Stimulated activated naive CD4-positive, alpha-beta T cell (primary cell): ENCODE data around the gene TTLL10.
A peak's percentile ranks its signal among the peaks of the same experiment; 100 is the strongest.

Experiments
- DNase-seq, 6 experiments: peaks; one replicate each; lab custom pipeline; 2025; lab: John Stamatoyannopoulos, UW

TTLL10 gene, protein sequence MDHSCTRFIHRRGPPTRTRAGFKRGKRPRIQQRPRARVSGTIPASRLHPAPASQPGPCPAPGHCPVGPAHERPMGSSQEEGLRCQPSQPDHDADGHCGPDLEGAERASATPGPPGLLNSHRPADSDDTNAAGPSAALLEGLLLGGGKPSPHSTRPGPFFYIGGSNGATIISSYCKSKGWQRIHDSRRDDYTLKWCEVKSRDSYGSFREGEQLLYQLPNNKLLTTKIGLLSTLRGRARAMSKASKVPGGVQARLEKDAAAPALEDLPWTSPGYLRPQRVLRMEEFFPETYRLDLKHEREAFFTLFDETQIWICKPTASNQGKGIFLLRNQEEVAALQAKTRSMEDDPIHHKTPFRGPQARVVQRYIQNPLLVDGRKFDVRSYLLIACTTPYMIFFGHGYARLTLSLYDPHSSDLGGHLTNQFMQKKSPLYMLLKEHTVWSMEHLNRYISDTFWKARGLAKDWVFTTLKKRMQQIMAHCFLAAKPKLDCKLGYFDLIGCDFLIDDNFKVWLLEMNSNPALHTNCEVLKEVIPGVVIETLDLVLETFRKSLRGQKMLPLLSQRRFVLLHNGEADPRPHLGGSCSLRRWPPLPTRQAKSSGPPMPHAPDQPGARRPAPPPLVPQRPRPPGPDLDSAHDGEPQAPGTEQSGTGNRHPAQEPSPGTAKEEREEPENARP

DNA sequence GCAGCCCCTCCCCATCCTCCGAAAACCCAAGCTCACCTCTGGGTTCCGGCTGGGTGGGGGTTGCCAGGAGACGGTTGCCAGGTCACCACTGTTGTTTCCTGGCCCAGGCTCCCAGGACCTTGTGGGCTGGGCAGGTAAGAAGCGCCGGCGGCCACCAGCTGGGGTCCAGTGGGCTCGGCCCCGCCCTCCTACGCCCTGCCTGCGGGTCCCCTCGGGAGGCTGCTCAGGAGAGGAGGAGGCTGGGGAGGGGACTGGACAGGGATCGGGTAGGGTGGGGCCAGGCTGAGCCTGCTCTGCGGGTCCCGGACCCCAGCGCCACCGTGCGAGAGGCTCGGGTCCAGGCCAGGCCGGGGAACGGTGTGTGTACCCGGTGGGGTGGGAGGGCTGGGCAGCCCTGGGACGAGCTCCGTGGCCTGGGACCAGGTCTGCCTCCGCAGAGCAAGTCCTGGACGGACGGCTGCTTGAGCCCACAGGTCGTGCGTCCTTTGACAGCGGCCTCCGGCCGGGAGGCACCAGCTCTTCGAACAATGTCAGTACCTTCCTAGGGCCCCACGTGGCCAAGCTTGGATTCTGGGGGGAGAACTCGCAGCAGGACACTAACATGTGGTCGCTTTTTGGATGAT lies at the start of gene TTLL10:
Gene TTLL10, plus strand, starts transcription at position 88 of the 623 bp plus-strand sequence. CDS start 5,336 bp downstream, outside the sequence.
- peak in 4 of 6 experiments; percentile 15 to 53 (median 24) for DNase-seq

DNA sequence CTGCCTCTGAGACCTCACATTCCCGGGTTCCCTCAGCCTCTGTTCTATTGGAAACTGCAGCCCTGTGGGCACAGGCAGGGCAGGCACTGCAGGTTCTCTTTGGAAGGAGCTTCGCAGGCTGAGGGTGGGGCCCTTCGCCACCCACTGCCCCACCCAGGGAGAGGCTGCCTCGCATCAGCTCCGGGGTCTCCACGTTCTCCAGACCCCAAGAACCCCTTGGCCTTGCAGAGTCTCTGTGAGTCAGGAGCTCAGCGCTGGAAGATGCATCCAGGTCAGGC lies 49.2 kb upstream of the TTLL10 start:
- no peak for DNase-seq

DNA sequence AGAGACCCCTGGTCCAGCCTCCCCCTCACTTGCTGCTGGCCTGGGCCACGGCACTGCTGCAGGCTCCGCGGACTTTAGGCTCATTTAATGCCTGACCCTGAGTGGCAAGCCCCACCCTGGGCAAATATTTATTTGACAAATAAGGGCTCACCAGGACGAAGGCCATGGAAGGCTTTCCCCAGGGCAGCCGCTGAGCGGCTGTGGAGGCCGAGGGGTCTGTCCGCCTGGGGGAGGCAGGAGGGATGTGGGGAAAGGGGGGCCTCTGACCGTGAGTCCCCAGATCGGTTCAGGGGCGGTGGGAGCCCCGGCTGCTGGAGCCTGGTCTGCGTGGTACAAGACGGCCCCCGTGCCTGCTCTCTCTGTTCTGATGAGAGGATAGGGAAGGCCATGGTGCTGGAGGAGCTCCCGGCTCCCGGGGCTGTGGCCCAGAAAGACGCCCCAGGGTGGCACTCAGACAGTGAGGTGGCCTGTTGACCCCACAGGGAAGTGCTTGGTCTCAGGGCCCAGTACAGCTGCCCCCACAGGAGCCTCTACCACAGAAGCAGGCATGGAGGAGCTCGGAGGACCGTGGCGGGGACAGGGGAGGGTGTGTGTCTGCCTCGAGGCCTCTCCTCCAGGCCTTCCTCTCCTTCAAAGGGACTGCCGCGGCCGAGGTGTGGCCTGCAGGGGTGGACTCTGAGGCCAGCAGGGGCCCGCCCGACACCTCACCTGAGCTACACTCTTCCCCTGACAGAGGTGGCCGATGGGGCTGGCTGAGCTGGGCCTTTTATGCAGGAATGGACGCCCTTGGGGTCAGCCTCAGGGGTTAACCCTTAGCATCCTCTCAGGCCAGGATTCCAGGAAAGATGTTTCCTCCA lies 48.7 kb upstream of the TTLL10 start:
- DNase-seq: no peak

DNA sequence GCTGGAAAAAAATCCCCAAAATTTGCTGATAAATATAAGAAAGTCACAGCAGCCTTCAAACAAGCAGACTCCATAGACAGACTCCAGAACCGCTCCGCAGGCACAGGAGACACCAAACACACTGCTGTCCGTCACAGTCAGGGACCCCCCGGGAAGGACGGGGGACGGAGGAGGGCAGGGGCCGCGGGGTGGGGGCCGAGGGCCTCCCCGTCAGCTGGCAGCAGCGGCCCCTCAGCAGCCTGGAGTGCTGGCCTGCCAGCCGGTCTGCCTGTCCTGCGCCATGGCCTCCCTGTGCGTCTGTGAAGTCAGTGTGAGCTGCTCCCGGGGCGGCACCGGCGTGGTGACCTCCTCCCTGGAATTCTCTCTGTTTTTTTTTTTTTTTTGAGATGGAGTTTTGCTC lies 47.7 kb upstream of the TTLL10 start:
- no peak for DNase-seq

DNA sequence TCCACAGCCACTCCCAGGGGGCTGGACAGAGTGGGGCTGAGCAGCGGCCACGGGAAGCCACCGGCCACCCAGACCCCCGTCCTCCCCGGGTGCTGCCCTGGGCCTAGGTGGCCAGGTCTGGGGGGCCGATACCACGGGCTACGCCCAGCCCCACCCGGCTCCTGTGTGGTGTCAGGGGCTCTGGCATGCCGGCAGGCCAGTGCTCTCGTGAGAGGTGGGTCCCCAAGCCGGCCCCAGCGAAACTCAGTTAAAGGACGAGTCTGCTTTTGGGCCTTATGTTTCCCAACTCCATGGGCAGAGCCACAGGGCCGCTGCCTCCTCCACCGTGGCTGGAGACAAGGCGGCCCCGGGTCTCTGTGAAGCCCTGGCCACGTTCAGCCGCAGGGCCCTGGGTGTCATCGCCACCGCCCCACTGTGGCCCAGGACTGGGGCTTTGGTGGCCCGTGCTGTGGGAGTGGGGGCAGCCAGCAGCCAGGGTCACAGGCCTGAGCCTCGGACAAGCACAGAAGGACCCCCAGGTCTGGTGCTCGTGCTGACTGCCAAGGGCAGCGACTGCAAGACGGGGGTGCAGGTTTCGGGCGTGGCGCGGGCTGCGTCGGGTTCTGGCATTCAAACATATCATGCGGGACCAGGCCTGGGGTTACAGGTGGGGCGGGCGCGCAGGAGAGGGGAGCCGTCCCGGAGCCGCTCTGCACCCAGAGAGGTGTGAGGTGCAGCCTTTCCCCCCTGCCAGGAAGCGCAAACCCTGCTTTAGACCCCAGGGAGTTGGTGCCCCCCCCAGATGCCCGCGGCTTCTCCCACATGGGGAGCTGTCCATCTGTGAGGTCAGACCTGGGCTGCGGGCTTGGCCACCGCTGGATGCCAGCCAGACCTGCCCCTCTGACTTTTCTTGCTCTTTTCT lies 45.9 kb upstream of the TTLL10 start:
- no peak for DNase-seq

DNA sequence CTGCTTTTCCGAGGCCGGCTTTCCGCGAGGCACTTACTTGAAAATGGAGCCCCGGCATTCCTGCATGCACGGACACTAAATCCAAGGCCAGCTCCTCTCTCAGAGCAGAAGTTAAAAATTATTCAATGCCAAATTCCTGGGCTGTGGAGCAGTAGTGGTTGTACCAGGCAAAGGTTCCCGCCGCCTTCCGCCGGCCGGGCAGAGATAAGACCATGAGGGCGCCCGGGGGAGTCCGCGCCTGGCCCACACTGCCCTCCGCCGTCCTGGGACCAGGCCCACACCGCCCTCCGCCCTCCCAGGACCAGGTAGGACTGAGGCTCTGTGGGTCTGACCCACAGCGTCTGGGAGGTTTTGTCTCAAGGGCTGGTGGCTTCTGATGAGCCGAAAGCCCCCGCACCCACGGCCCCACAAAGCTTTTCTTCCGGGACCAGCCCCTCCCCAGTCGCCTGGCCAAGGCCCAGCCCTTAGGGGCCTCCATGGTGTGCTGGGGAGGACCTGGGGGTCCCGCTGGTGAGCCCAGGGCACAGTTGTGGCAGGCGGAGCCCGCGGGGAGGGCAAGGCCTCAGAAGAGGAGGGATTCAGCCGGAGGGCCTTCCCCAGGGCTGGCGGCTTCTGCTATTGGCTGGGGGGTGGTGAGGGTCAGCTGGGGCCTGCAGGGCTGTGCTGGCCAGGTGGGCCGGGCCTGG lies 45.1 kb upstream of the TTLL10 start:
- no peak for DNase-seq

DNA sequence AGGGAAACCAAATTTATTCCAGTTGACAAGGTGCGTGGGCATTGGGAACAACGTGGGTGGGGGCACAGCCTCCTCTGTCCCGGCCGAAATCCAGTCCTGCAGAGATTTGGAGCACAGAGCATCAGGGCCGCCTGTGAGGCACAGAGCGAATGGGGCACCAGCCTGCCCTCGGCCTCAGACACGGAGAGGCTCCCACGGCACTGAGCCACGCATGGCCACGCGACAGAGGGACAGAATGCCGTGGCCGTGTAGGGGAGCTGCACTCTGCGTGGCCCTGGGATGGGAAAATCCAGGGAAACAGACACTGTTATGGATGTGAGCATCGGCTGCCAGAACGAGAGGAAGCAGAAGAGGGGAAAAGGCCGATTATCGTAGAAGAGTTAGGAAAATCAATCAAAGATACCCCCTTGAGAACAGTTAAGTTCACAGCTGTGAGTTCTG lies 44.3 kb upstream of the TTLL10 start:
- DNase-seq: no peak

DNA sequence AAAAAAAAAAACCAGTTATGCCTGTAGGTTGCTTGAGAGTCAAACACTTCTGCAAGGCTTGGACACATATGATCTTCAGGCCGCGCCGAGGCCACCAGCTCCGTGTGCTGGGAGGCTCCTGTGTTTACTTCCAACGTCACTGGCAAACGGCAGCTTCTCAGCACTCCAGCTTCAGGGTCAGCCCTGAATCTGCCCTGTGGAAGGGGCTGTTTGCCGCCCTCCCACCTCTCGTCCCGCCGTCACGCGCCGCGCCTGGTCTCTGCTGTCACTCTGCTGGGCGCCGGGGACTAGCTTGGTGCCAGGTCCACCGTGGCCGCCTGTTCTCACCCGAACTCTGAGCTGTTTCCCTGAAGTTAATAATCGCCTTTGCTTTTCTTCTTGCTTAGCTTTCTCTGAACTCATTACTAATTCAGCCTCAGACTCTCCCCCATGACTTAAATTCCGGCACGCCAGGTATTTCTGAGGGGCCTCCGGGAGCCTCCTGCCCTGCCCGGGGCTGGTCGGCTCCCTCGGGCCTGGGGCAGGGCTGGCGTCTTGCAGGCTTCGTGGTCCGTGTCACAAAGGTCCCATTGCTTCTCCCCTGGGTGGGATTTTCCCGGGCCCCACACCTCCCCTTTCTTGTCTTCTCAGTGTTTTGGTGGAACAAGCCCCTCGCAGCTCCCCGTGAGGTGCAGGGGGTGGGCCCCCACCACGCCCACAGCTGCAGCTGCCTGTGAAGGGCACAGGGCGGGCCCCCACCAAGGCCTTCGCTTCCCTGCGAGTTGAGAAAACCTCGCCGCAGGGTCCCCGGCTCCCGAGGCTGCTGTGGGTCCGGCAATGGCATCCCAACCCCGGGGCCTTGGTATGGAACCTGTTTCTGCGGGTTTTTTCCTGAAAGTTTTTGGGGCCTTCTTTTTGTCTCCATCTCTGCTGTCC lies 43.2 kb upstream of the TTLL10 start:
- no peak for DNase-seq

DNA sequence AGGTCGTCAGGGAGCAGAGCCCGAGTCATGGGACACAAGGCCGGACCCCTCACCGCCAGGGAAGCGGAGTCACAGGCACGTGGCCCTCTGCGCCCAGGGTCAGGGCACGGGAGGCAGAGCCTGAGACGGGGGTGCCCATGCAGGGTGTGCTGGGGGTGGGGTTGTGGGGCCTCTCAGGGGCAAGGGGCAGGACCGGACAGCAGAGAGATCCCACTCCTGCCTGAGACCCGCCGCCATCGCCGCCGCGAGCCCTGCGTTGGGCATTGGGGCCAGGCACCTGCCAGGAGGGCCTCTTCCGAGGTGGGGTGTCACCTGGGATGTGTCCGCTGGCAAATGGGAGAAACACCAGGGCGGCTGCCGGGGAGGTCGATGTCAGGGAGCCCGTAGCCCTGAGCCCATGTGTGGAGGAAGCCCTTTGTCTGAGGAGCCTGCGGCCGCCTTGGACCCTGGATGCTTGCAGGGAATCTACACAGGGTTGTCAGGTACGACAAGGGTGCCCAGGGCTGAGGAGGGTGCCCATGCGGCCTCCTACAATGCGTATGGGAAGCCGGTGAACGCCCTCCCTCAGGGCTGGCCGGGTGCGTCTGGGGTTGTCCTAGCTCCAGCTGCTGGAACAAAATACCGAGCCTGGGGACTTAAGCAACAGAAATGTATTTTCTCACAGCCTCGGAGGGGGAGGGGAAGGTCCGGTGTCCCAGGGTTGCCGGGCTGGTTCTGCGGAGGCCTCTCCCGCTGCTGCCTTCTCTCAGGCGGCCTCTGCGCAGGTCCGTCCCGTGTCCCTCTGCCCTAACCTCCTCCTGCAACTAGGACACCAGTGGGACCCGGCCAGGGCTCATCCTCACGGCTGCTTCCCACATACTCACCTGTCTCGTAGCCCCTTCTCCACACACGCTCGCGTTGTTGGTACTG lies 41.4 kb upstream of the TTLL10 start:
- DNase-seq: no peak

DNA sequence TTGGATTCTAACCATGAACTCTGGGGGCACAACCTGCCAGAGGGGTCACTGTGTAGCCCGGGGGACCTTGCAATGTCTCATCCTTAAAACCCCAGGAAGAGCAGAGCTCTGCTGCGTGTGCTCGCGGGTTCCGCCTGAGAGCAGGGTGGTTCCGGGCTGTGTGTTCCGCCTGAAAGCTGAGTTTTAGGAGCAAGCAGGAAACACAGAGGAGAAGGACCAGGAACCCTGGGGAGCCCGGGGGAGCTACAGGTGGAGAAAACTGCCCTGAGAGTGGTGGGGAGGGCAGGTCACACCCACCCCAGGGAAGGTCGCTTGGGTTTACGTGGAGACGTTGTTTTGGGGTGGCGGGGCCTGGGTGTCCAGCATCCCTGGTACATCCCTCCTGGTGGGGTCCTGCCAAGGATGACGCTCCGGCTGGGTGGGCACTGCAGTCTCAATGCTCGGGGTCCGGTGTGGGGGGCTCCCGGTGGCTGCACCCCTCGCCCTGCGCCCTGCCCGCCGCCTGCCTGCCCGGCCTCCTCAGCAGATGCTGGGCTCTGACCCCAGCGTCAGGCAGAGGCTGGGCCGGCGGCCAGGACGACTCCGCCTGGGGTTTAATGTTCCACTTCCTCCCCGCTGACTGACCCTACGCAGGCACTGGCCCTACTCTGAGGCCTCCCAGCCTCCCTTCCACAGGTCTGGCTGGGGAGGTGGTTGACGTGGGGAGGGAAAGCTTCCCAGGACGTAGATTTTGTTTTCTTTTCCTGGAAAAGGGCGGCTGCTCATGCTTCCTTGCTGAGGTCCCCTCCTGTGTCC lies 40.5 kb upstream of the TTLL10 start:
- no peak for DNase-seq

DNA sequence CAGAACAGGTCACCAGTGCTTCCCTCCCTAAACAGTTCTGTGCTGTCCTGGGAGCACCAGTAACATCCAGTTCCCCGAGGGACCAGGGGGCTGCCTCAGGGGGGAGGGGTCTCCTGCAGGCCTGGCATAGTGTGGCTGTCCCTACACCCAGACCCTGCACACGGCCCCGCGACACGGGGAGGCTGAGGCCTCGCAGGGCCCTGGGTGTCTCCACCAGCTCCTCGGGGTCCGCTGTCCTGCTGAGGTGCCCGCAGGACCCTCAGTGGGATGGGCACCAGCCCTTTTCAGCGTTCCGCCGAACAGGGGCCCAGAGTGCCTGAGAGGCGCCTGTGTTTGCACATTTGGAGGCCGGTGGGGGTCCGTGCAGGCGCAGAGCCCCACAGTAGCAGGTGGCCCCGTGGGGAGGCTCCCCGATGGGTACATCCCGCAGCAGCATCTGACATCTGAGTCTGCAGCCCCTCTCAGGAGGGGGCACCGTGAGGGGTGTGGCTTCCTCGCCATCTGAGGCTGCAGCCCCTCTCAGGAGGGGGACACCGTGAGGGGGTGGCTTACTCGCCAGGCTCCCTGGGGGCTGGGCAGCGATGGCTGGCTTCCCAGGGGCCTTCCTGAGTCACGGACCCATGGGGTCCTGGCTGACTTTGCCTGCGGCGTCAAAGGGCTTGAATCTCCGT lies 39.2 kb upstream of the TTLL10 start:
- no peak for DNase-seq

DNA sequence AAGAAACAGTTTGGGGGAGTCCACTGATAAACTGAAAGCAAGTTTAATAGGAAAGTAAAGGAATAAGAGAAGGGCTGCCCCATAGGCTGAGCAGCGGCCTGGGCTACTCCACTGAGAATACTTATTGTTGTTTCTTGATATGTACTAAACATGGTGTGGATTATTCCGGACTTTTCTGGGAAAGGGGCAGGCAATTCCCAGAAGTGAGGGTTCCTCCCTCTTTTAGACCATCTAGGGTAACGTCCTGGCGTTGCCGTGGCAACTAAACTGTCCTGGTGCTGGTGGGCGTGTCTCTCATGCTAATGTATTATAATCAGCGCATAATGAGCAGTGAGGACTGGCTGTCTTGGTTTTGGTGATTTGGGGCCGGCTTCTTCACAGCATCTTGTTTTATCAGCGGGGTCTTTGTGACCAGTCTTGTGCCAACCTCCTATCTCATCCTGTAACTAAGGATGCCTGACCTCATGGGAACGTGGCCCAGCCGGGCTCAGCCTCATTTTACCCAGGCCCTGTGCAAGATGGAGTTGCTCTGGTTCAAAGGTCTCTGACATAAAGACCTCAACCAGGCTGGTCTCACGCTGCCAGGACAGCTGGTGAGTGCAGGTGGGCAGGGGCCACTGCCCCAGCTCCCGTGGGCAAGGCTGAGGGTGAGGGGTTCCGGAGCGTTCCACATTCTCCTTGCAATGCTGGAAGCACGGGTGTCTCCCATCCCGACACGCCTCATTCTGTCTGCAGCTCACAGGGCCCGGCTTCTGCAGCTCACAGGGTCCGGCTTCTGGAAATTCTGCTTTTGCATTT lies 38.1 kb upstream of the TTLL10 start:
- no peak for DNase-seq

DNA sequence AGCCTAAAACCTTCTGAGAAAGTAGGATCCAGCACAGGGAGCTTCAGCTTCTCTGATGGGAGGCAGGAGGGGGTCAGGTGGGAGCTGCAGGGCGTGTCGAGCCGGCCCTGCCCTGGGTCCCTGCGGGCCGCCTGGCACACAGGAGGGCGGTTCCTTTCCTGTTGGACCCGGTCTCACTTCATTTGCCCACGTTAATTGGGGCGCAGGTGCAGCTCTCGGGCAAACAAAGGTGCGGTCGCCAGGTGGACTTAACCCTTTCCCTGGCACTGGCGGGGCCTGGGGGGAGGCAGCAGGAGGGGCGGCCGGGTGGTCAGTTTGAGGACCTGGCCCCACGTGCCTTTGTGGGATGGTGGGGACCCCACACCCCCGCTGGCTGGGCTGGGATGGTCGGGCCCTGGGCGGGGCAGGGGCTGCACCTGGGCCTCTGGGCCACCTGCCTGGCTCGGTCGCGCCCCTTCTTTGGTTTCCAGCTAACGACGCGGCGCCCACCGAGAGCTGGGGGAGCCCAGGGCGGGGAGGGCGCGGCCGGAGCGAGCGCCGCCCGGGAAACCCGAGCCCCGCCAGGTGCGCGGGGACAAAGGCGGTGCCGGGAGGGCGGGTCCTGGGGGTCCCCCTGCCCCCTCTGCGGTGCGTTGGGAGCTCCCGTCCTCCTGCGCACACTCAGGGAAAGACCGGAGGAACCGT lies 37.0 kb upstream of the TTLL10 start:
- DNase-seq: no peak

DNA sequence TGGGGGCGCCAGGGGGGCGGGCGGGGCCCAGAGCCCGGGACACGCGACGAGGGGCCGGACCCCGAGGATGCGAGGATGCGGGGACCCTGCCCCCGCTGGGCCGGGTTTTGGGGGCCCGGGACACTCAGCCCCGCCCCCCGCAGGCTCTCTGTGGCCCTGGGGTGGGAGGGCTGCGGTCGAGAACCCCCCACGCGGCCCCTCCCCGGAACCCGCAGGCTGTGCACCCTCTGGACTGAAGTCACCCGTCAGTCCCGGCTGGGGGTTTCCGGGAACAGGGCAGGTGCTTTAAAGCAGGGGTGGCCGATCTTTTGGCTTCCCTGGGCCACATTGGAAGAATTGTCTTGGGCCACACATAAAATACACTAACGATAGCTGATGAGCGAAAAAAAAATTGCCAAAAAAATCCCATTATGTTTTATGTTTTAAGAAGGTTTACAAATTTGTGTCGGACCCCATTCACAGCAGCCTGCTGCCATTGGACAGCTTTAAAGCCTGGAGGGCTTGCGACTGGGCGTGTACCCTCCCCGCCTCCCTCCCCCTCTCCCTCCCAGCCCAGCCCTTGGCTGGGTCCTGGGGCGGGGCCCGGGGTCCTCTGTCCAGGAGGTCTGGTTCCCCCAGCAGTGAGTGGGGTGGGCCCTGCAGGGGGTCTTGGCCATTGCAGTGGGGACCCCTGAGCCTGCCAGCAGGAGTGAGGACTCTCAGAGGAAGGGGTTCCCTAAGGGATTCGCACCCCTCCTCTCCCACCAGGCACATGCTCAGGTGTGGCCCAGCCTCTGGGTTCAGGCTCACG lies 36.2 kb upstream of the TTLL10 start:
- DNase-seq: peak; percentile 31 to 56 (median 42)

DNA sequence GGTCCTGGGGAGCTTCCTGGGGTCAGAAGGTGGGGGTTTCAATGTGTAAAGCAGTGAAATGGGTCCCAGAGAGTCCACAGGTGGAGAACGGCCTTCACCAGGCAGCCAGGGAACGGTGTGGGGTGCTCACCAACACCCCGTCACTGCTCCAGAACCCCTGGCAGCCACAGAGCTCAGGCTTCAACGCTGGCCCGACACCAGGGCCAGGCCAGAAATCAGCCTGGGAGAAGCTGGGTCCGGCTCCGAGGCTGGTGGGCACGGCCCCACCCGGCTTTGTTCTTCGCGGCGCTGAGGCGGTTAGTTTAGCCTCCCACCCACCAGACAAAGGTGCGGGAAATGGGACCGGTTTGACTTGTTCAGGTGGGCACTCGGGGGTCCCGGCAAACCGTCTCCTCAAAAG lies 33.0 kb upstream of the TTLL10 start:
- no peak for DNase-seq
